Small intestine (tissue), 7 donors: ENCODE data around the gene PLEKHA6. TPM values are rescaled to one million over a fixed set of nuclear protein-coding genes. Genes with fewer than 3 reads are reported as not detected.

Experiments used
- DNase-seq, 2 donors: peaks; one replicate each; pipeline versions ENCODE4 v3.0.0 to v3.0.0-alpha.2; 2013
- FAIRE-seq: peaks from 2 replicates; lab custom pipeline; 2012; peaks lifted over from hg19 to GRCh38; lab: Jason Lieb, UNC
- H3K27ac ChIP-seq, 3 donors: one replicate each; pipeline ENCODE4 v1.5.1; 2013; ENCODE audit warnings: low read length in 2 of 3, mild to moderate bottlenecking in 2 of 3, control low read depth in 1 of 3, inconsistent platforms in 1 of 3, low read depth in 1 of 3, moderate library complexity in 1 of 3
- H3K27me3 ChIP-seq, 3 donors: one replicate each; pipeline ENCODE4 v1.6.1; 2013; ENCODE audit warnings: low read length in 3 of 3, inconsistent platforms in 1 of 3; ENCODE audit not compliant: control insufficient read depth in 3 of 3, insufficient read depth in 3 of 3
- H3K36me3 ChIP-seq, 3 donors: one replicate each; pipeline ENCODE4 v1.6.1; 2013; ENCODE audit warnings: low read length in 3 of 3, inconsistent platforms in 1 of 3, low read depth in 1 of 3, mild to moderate bottlenecking in 1 of 3, moderate library complexity in 1 of 3; ENCODE audit not compliant: control insufficient read depth in 3 of 3, insufficient read depth in 2 of 3
- H3K4me1 ChIP-seq, 3 donors: one replicate each; pipeline ENCODE4 v1.6.1; 2013; ENCODE audit warnings: low read length in 2 of 3, inconsistent platforms in 1 of 3, low read depth in 1 of 3, mild to moderate bottlenecking in 1 of 3, moderate library complexity in 1 of 3; ENCODE audit not compliant: control insufficient read depth in 3 of 3, insufficient read depth in 2 of 3
- H3K4me3 ChIP-seq, 3 donors: one replicate each; pipeline ENCODE4 v1.5.1; 2013; ENCODE audit warnings: low read length in 3 of 3, control low read depth in 1 of 3, inconsistent platforms in 1 of 3, low read depth in 1 of 3, mild to moderate bottlenecking in 1 of 3, moderate library complexity in 1 of 3
- H3K9me3 ChIP-seq, 2 donors: one replicate each; pipeline ENCODE4 v1.6.1; 2013; ENCODE audit warnings: low read depth in 1 of 2, low read length in 1 of 2; ENCODE audit not compliant: control insufficient read depth in 2 of 2, insufficient read depth in 1 of 2
- WGBS, 3 donors: extraction: QIAGEN DNeasy Blood & Tissue Kit; methylation state at CpG; one replicate each; pipeline ENCODE4 v1.1.7; 2013; 5-methylcytosine and 5-hydroxymethylcytosine counted together
- polyA plus RNA-seq, 4 donors: library from polyadenylated mRNA; stranded (reverse) in 3 of 4; unstranded in 1 of 4; fragments of 200-250 nt in 3 of 4; fragments of 120-200 nt in 1 of 4; gene quantifications; one replicate each; pipeline versions ENCODE4 v1.2.1 to v1.2.3, GENCODE V29; 2013
- donor health status: healthy with polysubstance abuse.
- donor health status: control.
- donor health status: control.
- donor health status: Bipolar disorder and iron deficiency.
- donor health status: healthy.

The PLEKHA6 gene
- polyA plus RNA-seq, 4 donors: 27.4 to 58.0 (median 38.3) TPM

- DNase-seq (no peak), FAIRE-seq (no peak)
- Histone ChIP-seq H3K27me3 (no peaks in the 10 kb centered on the region), H3K4me1 (no peaks in the 10 kb centered on the region), H3K4me3 (no peak overlapping the region), H3K36me3 (peaks cover 0 to 94% (median 14%) of the 10 kb centered on the region in 3 donors), H3K9me3 (no peaks in the 10 kb centered on the region), H3K27ac (no peak overlapping the region)
- 85 to 86% (median 86%) methylated on average over 18 of the region's 18 CpGs for WGBS, 3 donors
Measured at GRCh38 chr1:204259196-204259595, 100.5 kb downstream of the PLEKHA6 start.

GRCh38 chr1:204258213-204259115, 101.3 kb downstream of the PLEKHA6 start:
- peaks cover 0 to 95% (median 11%) of the 10 kb centered on the region in 3 donors for H3K36me3 ChIP-seq
- no peak overlapping the region for H3K27ac ChIP-seq
- FAIRE-seq: no peak
- WGBS, 3 donors: 64 to 72% (median 66%) methylated on average over 7 of the region's 7 CpGs
- peak; percentile 48 to 75 for DNase-seq
- no peaks in the 10 kb centered on the region for H3K9me3 ChIP-seq
- H3K4me3 ChIP-seq: no peak overlapping the region
- H3K4me1 ChIP-seq: no peaks in the 10 kb centered on the region
- H3K27me3 ChIP-seq: no peaks in the 10 kb centered on the region

GRCh38 chr1:204257446-204257845, 102.3 kb downstream of the PLEKHA6 start:
- peaks cover 0 to 94% (median 7%) of the 10 kb centered on the region in 3 donors for H3K36me3 ChIP-seq
- no peaks in the 10 kb centered on the region for H3K27me3 ChIP-seq
- H3K9me3 ChIP-seq: no peaks in the 10 kb centered on the region
- no peak overlapping the region for H3K4me3 ChIP-seq
- H3K27ac ChIP-seq: no peak overlapping the region
- H3K4me1 ChIP-seq: no peaks in the 10 kb centered on the region
- FAIRE-seq (no peak), DNase-seq (no peak)
- 90 to 93% (median 91%) methylated on average over 23 to 24 of the region's 24 CpGs for WGBS, 3 donors

- Histone ChIP-seq H3K4me1 (no peaks in the 10 kb centered on the region), H3K4me3 (no peak overlapping the region), H3K9me3 (no peaks in the 10 kb centered on the region), H3K36me3 (peaks cover 0 to 90% (median 5%) of the 10 kb centered on the region in 3 donors), H3K27me3 (no peaks in the 10 kb centered on the region), H3K27ac (no peak overlapping the region)
- 85 to 90% (median 88%) methylated on average over 10 of the region's 10 CpGs for WGBS, 3 donors
- DNase-seq: no peak
- no peak for FAIRE-seq
Measured at GRCh38 chr1:204256531-204256930, 103.2 kb downstream of the PLEKHA6 start.

- Histone ChIP-seq H3K4me3 (no peak overlapping the region), H3K36me3 (peaks cover 0 to 90% (median 5%) of the 10 kb centered on the region in 3 donors), H3K4me1 (no peaks in the 10 kb centered on the region), H3K27me3 (no peaks in the 10 kb centered on the region), H3K27ac (no peak overlapping the region), H3K9me3 (no peaks in the 10 kb centered on the region)
- FAIRE-seq: no peak
- WGBS, 3 donors: 63 to 90% (median 76%) methylated on average over 5 of the region's 5 CpGs
- no peak for DNase-seq
Measured at GRCh38 chr1:204255966-204256365, 103.8 kb downstream of the PLEKHA6 start.

GRCh38 chr1:204255225-204255624, 104.5 kb downstream of the PLEKHA6 start:
- WGBS, 3 donors: 72 to 82% (median 77%) methylated on average over 5 of the region's 5 CpGs
- Histone ChIP-seq H3K4me3 (no peak overlapping the region), H3K27me3 (no peaks in the 10 kb centered on the region), H3K9me3 (no peaks in the 10 kb centered on the region), H3K4me1 (no peaks in the 10 kb centered on the region), H3K36me3 (peaks cover 0 to 92% (median 8%) of the 10 kb centered on the region in 3 donors), H3K27ac (no peak overlapping the region)
- FAIRE-seq: no peak
- no peak for DNase-seq

- Histone ChIP-seq H3K27me3 (no peaks in the 10 kb centered on the region), H3K27ac (no peak overlapping the region), H3K4me1 (no peaks in the 10 kb centered on the region), H3K9me3 (no peaks in the 10 kb centered on the region), H3K4me3 (no peak overlapping the region), H3K36me3 (peaks cover 0 to 92% (median 10%) of the 10 kb centered on the region in 3 donors)
- FAIRE-seq: no peak
- DNase-seq: peak in 1 of 2 donors; percentile 55
- WGBS, 3 donors: 64 to 79% (median 69%) methylated on average over 7 of the region's 7 CpGs
Measured at GRCh38 chr1:204254031-204254661, 105.6 kb downstream of the PLEKHA6 start.

GRCh38 chr1:204251926-204252689, 107.6 kb downstream of the PLEKHA6 start:
- 82 to 89% (median 87%) methylated on average over 6 of the region's 6 CpGs for WGBS, 3 donors
- Histone ChIP-seq H3K4me3 (no peak overlapping the region), H3K36me3 (peaks cover 0 to 92% (median 8%) of the 10 kb centered on the region in 3 donors), H3K4me1 (no peaks in the 10 kb centered on the region), H3K27me3 (no peaks in the 10 kb centered on the region), H3K27ac (no peak overlapping the region), H3K9me3 (no peaks in the 10 kb centered on the region)
- DNase-seq: no peak
- FAIRE-seq: no peak
